Lower leg skin (tissue), 4 donors: ENCODE measurements around the gene WWTR1. TPM values are rescaled to one million over a fixed set of nuclear protein-coding genes. Genes with fewer than 3 reads are reported as not detected.
A peak's percentile ranks its signal among the peaks of the same experiment; 100 is the strongest.

ENCODE experiments used
- DNase-seq, 2 donors: peaks; one replicate each; pipeline ENCODE4 v3.0.0-alpha.2; 2019; ENCODE audit warnings: low spot score in 2 of 2
- H3K4me3 ChIP-seq: fragments of 200-600 bp; sonication (generic); 2 replicates; pipeline ENCODE4 v1.5.1; 2017; ENCODE audit warnings: mild to moderate bottlenecking, low read depth; ENCODE audit not compliant: poor library complexity, severe bottlenecking
- POLR2A ChIP-seq, 2 donors: fragments of 450-650 bp; IDR thresholded peaks; one replicate each; pipeline ENCODE4 v1.6.1; 2016 to 2017; ENCODE audit warnings: antibody characterized with exemption in 2 of 2, mild to moderate bottlenecking in 1 of 2, moderate library complexity in 1 of 2
- WGBS, 2 donors: methylation state at CpG; one replicate each; pipeline ENCODE4 v1.1.5; 2018; 5-methylcytosine and 5-hydroxymethylcytosine counted together
- intact Hi-C: fragments of 100-400 bp; cut with DNase I; formaldehyde crosslinking; loops from one replicate; pipeline ENCODE4 v1.15.0; 2023; ENCODE audit warnings: low total_unique reads
- total RNA-seq, 4 donors: library from RNA; depleted of rRNA; stranded (reverse); fragments of >200 nt; gene quantifications; one replicate each; pipeline ENCODE4 v1.1.0, GENCODE V29; 2016
- TF ChIP-seq, protein P1 (sequence below), 3 donors: fragments of 450-650 bp; IDR thresholded peaks; one replicate each; pipeline ENCODE4 v1.5.1; 2016; ENCODE audit warnings: antibody characterized with exemption in 3 of 3, mild to moderate bottlenecking in 3 of 3, moderate library complexity in 2 of 3

Gene WWTR1
- total RNA-seq, result 10 to 100 TPM; 52.4 to 78.1 (median 56.1) TPM

DNA sequence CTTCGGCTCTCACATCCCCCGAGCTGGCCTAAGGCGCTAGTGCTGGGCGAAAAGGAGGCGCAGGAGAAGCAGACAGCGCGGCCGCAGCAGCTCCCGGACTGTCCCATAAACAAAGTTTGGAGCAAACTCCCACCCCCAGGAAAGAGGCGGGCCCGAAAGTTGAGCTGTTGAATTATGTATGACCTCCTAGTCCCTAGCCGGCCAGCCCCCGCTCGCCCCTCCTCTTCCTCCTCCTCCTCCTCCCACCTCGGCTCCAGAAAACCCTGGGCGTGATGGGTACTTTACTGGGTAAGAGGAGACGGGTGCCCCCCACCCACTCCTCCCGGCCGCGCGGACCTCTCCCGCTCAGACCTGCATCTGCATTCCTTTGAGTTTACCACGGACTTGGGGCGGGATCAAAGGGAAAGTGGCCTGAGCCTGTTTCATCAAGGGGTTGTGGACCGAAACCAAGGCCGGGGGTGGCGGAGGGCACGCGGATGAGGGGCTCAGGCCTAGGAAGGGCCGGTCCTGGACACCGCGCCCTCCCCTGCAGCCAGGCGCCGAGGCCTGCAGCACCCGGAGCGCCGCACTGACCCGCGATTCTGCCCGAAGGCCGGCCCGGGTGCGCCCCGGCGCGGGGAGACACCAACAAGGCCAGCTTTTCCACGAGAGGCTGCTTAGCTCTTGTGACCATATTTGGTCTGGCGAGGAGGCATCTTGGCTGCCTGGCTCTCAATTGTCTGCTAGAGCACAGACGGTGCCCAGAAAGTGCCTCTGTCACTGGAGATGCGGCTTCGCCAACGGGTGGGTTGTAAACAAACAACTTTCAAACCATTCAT is at the start of gene WWTR1:
WWTR1 (minus strand) TSS at position 100 of the 818 bp plus-strand sequence. CDS start 719 bp downstream, outside the sequence.
- H3K4me3 ChIP-seq, result peak within 1 kb of the TSS; percentile 67
- TF ChIP-seq, protein P1, sequence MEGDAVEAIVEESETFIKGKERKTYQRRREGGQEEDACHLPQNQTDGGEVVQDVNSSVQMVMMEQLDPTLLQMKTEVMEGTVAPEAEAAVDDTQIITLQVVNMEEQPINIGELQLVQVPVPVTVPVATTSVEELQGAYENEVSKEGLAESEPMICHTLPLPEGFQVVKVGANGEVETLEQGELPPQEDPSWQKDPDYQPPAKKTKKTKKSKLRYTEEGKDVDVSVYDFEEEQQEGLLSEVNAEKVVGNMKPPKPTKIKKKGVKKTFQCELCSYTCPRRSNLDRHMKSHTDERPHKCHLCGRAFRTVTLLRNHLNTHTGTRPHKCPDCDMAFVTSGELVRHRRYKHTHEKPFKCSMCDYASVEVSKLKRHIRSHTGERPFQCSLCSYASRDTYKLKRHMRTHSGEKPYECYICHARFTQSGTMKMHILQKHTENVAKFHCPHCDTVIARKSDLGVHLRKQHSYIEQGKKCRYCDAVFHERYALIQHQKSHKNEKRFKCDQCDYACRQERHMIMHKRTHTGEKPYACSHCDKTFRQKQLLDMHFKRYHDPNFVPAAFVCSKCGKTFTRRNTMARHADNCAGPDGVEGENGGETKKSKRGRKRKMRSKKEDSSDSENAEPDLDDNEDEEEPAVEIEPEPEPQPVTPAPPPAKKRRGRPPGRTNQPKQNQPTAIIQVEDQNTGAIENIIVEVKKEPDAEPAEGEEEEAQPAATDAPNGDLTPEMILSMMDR (IDR thresholded peaks at IDR 0.05), result no peak
- peak in 1 of 2 donors; percentile 67 for TF ChIP-seq POLR2A (IDR thresholded peaks at IDR 0.05)
- WGBS, 2 donors, result 0% methylated on average over 28 to 43 of the region's 52 CpGs
- peak; percentile 97 to 99 for DNase-seq
- intact Hi-C loops, result no loop called here

DNA sequence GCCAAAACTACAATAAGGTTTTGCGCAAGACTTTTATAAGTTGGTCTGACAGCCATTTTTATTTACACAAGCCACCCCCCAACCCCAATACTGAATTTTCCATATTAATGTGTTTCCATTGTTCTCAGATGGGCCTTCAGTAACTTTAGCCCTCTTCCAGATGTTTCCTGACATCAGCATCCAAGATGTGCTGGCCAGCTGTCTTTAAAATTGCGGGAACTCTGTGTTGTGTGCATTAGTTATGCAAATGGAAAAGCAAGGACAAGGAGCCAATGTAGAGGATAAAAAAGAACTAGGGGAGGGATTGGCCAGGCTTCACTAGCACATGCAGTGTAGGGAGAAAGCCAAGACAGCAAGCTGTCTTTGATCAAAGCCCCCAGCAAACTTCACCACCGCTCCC is 49.1 kb upstream of the WWTR1 start:
- no peak for TF ChIP-seq POLR2A (IDR thresholded peaks at IDR 0.05)
- TF ChIP-seq, protein P1 (IDR thresholded peaks at IDR 0.05), result no peak
- intact Hi-C loops, result no loop called here
- 67 to 69% methylated on average over 3 of the region's 3 CpGs for WGBS, 2 donors
- H3K4me3 ChIP-seq, result no peak overlapping the region
- DNase-seq, result no peak

DNA sequence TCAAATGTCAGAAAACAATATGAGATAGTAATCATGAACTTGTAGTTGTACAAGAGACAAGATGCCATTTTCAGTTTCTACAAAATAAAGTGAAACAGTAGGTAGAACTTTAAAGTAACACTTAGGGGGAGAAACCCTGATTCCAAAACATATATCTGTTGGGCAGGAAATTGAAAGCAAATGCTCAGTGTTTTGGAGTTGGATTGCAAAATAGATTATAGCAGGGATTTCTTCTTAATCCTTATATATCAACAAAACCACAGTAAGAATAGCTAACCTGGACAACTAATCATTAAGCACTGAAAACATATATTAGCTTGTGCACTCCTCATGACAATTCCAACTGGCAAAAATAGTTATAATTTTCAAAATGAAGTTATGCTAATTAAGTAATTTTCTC is 47.6 kb upstream of the WWTR1 start:
- no peak overlapping the region for H3K4me3 ChIP-seq
- DNase-seq, result no peak
- intact Hi-C loops, result no loop called here
- TF ChIP-seq POLR2A (IDR thresholded peaks at IDR 0.05), result no peak
- TF ChIP-seq, protein P1 (IDR thresholded peaks at IDR 0.05), result no peak

DNA sequence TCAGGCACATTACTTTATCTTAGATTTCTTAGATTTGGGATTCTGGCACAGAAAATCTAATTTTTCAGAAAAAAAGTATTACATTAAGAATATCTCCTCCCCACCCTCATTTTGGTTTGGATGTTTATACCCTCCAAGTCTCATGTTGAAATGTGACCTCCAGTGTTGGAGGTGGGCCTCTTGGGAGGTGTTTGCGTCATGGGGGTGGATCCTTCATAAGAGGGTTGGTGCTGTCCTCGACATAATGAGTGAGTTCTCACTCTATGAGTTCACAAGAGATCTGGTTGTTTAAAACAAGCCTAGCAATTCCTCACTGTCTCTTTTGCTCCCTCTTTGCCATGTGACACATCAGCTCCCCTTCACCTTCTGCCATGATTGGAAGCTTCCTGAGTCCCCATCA is 45.6 kb upstream of the WWTR1 start:
- H3K4me3 ChIP-seq, result no peak overlapping the region
- intact Hi-C loops, result no loop called here
- peak; percentile 77 to 89 for DNase-seq
- WGBS, 2 donors, result 46 to 60% methylated on average over 2 of the region's 2 CpGs
- TF ChIP-seq POLR2A (IDR thresholded peaks at IDR 0.05), result no peak
- TF ChIP-seq, protein P1 (IDR thresholded peaks at IDR 0.05), result no peak

DNA sequence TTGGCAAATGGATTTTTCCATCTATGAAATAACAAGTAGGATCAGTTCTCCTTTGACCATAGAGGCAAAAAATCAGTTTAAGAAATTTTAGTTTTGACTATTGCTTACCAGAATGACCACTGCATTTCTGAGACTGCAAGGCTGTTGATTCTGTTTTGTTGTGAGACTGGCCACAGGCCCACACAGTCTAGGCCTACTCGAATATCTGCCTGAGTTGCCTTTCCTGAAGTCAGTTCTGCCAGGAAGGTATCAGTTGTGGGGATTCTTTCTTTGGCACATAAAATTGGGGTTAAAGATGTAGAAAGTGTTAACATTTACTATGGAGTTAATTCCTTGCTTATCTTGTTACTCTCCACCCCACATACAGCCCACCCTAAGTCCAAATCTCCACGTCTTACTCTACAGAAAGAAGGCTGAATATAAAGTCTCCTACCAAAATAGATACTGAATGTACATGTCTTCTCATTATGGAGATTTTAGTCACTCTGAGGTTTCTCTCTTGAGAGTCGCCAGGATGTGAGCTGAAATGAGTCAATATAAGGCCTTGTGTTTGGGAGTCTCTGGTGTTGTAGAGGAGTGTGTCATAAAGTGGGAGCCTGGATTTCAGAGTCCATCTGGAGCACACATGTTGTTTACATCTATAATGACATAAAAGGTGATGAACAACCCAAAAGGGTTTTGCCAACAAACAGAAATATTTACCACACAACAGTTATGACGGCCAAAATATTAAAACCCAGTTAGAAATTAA is 45.0 kb upstream of the WWTR1 start:
- WGBS, 2 donors, result 55 to 63% methylated on average over 4 of the region's 4 CpGs
- H3K4me3 ChIP-seq, result no peak overlapping the region
- no peak for TF ChIP-seq POLR2A (IDR thresholded peaks at IDR 0.05)
- TF ChIP-seq, protein P1 (IDR thresholded peaks at IDR 0.05), result no peak
- peak in 1 of 2 donors; percentile 42 for DNase-seq
- intact Hi-C loops, result no loop called here
